Measurements from ENCODE around the gene EMCN. TPM values are rescaled to one million over a fixed set of nuclear protein-coding genes. Genes with fewer than 3 reads are reported as not detected.

The EMCN gene
- total RNA-seq, 2 experiments from 2014 or later: not detected

GRCh38 chr4:100379583-100380105, 138.2 kb downstream of the EMCN start:
- no peak for TF ChIP-seq CTCF (IDR thresholded peaks at IDR 0.05)
- Mint-ChIP-seq H3K27me3 (peaks cover 8% of the 10 kb centered on the region), H3K9me3 (no peaks in the 10 kb centered on the region), H3K27ac (no peak overlapping the region), H3K36me3 (ENCODE audit: low read depth) (no peaks in the 10 kb centered on the region), H3K4me3 (no peak overlapping the region), H3K4me1 (ENCODE audit: low read depth) (no peaks in the 10 kb centered on the region)
- ATAC-seq (no peak), DNase-seq (no peak)
- intact Hi-C loops (cut with micrococcal nuclease): no loop called here
- ChIA-PET POLR2A (no interaction called here), CTCF (interaction anchor here (1.1 kb wide), 1 partner anchor 7 kb away, joined by 3 read pairs; no protein-coding TSS in a partner anchor)

GRCh38 chr4:100372432-100372831, 145.4 kb downstream of the EMCN start:
- Mint-ChIP-seq H3K36me3 (ENCODE audit: low read depth) (no peaks in the 10 kb centered on the region), H3K4me3 (no peak overlapping the region), H3K9me3 (no peaks in the 10 kb centered on the region), H3K4me1 (ENCODE audit: low read depth) (no peaks in the 10 kb centered on the region), H3K27ac (no peak overlapping the region), H3K27me3 (peaks cover 2% of the 10 kb centered on the region)
- ChIA-PET CTCF (interaction anchor here (0.9 to 1.3 kb wide), 4 partner anchors 8 to 362 kb away, joined by 3 to 6 read pairs (median 3); no protein-coding TSS in a partner anchor), POLR2A (interaction anchor here (0.6 kb wide), 1 partner anchor 14 kb away, joined by 3 read pairs; no protein-coding TSS in a partner anchor)
- ATAC-seq (no peak), DNase-seq (peak; percentile 19)
- TF ChIP-seq CTCF (IDR thresholded peaks at IDR 0.05): peak; percentile 39
- intact Hi-C loops (cut with micrococcal nuclease): no loop called here

GRCh38 chr4:100369871-100370270, 148.0 kb downstream of the EMCN start:
- Mint-ChIP-seq H3K27me3 (peaks cover 2% of the 10 kb centered on the region), H3K27ac (no peak overlapping the region)

GRCh38 chr4:100367451-100367850, 150.4 kb downstream of the EMCN start:
- H3K36me3 Mint-ChIP-seq (ENCODE audit: low read depth): no peaks in the 10 kb centered on the region
- H3K4me1 Mint-ChIP-seq (ENCODE audit: low read depth): no peaks in the 10 kb centered on the region
- intact Hi-C loops (cut with micrococcal nuclease): no loop called here
- no peaks in the 10 kb centered on the region for H3K9me3 Mint-ChIP-seq
- CTCF ChIA-PET: no interaction called here
- peaks cover 5% of the 10 kb centered on the region for H3K27me3 Mint-ChIP-seq
- DNase-seq (no peak), ATAC-seq (no peak)
- H3K4me3 Mint-ChIP-seq: no peak overlapping the region
- H3K27ac Mint-ChIP-seq: no peak overlapping the region
- no peak for TF ChIP-seq CTCF (IDR thresholded peaks at IDR 0.05)
- POLR2A ChIA-PET: no interaction called here

More at GRCh38 chr4:100369871-100370270, 148.0 kb downstream of the EMCN start:
- no peak for TF ChIP-seq CTCF (IDR thresholded peaks at IDR 0.05)
- Mint-ChIP-seq H3K36me3 (ENCODE audit: low read depth) (no peaks in the 10 kb centered on the region), H3K4me3 (no peak overlapping the region), H3K9me3 (no peaks in the 10 kb centered on the region), H3K4me1 (ENCODE audit: low read depth) (no peaks in the 10 kb centered on the region)
- no peak for ATAC-seq
- intact Hi-C loops (cut with micrococcal nuclease): no loop called here
- ChIA-PET CTCF (no interaction called here), POLR2A (no interaction called here)
- no peak for DNase-seq

GRCh38 chr4:100366213-100366612, 151.6 kb downstream of the EMCN start:
- Mint-ChIP-seq H3K36me3 (ENCODE audit: low read depth) (no peaks in the 10 kb centered on the region), H3K4me1 (ENCODE audit: low read depth) (no peaks in the 10 kb centered on the region), H3K4me3 (no peak overlapping the region), H3K27ac (no peak overlapping the region), H3K27me3 (peaks cover 5% of the 10 kb centered on the region), H3K9me3 (no peaks in the 10 kb centered on the region)
- ATAC-seq (no peak), DNase-seq (no peak)
- intact Hi-C loops (cut with micrococcal nuclease): no loop called here
- ChIA-PET POLR2A (no interaction called here), CTCF (no interaction called here)
- no peak for TF ChIP-seq CTCF (IDR thresholded peaks at IDR 0.05)
